GM19468 (cell line): ENCODE measurements around the gene HTRA2.

ENCODE experiments used
- ATAC-seq: cut with Tn5 transposase; IDR thresholded peaks from one replicate; pipeline ENCODE4 v1.9.1; 2021; ENCODE audit warnings: mild to moderate bottlenecking, moderate library complexity, moderate number of reproducible peaks; ENCODE audit not compliant: unreplicated experiment; ENCODE audit errors: extremely low read depth

Gene HTRA2

DNA sequence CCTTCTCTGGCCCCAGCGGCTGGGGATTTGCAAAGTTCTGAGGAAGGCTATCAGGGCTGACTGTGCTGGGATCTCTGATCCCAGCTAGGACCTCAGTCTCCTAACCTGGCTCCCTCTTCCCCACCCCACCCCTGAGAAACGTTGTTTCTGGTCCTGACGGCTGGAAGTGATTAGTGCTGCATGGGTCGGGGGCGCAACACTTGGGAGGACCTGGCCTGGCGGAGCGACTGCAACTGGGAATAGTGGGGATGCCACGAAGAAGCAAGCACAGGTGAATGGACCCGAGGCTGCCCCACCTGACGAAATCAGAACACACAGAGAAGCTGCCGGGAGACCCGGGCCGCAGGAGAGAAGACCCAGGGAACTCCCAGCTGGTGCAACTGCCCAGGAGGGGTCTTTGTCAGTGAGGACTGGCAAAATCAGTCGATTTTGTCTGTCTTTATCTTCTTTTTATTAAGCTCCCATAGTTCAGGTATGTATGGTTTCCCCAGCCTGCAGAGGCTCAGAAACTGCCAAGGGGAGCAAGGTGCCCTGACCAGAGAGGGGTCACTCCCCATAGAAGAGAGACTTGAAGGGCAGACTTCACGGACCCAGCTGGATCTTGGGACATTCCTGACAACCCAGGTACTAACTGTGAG, 29.7 kb upstream of the HTRA2 start:
- no peak for ATAC-seq

- no peak for ATAC-seq
These were observed 29.2 kb upstream of the HTRA2 start for GRCh38 chr2:74500578-74500946.

DNA sequence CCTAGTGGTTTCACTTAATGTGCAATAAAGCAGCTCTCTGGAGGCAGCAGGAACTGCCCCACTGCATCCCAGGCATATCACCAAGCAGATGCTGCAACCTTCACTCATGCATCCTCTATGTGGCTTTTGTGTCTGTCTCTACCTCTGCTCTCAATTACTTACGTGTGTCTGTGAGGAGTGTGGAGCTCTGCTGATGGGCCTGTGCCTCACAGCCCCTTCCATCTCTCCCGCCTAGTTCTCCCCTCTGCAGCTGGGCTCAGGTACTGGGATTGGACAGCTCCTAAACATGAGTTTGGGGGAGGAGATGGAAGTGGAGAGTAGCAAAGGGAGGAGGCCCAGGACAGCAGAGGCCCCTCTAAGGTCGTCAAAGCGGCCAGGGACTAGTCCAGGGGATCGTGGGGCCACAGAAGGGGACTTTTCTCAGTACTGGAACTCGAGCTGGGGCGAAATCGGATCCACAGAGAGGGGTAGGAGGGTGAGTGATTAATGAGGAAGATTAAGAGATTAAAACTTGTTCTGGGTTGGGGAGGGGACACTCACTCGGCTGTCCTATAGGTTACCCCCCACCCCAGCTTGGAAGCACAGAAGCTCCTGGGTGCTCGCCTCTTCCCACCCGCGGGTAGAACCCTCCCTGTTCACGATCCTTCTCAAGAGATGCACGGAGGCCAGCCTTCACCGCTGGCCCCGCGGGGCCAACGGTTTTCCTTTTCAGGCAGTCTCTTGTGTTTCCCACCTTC, 28.2 kb upstream of the HTRA2 start:
- no peak for ATAC-seq

DNA sequence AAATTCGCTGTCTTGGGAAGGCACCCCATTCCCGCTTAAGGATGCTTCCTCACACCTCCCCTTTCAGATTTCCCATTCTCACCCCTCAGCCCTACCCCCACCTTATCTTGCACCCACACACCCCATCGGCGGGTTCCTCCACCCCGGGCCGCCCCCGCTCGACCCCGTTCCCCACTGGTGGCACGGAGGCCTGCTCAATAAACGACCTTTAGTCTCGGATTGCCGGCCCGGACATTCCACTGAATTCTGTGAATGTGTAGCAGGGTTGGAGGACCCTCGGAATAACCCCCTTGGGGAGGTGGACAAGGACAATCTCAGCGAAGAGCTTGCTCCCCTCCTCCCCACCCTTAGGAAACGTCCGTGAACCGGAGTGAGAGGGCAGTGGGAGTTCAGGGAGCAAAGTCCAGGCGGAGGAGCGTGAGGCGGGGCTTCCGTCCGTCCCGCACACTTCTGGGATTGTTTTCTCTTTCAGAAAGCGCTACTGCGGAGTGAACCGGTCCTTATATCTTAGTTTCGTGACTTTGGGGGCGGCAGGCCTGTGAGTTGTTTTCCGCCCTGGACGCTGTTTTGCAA, 27.5 kb upstream of the HTRA2 start:
- ATAC-seq: no peak

- ATAC-seq: peak; percentile 31
These were observed 26.8 kb upstream of the HTRA2 start for GRCh38 chr2:74502720-74503505.

DNA sequence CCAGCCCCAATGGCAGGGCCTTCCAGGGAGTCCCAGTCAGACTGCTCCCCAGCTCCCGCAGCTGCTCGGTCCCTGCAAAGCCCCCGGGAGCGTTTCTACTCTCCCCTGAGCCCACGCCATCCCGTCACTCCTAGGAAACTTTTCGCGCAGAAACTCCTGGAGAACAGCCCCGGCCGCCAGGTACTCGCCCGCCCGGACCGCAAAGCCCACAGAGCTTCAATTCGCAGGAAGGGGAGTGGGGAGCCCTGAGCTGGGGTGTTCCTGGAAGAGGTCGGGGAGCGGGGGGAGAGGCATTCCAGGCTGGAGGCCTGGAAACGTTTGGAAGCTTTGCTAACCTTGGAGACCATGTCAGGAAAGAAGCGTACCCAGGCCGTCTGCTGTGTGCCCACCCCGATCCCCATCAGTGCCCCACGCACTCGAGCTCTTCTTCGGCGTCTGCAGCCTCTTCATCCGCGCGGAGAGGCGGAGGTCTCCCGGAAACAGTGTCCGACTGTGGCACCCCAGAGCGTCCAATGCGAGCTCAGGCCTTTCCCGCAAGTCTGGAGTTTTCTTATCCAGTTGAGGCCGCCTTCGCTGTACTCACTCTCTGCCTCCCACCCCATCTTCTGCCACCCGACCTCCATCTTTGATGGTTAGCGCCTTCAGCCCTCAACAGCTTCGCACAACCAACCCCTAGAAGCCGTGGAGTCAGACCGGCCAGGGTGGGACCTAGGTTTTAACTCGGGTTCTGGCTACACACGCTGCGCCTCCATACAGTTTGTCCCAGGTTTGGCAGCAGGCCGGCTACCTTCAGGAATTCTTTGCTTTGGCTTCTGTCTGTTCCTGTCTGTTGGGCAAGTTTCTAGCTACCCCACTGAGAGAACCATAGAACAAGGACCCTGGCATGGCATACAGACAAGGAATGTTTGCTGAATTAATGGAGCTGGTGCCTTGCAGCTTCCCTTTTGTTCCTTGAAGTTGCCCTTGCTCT, 25.9 kb upstream of the HTRA2 start:
- no peak for ATAC-seq

DNA sequence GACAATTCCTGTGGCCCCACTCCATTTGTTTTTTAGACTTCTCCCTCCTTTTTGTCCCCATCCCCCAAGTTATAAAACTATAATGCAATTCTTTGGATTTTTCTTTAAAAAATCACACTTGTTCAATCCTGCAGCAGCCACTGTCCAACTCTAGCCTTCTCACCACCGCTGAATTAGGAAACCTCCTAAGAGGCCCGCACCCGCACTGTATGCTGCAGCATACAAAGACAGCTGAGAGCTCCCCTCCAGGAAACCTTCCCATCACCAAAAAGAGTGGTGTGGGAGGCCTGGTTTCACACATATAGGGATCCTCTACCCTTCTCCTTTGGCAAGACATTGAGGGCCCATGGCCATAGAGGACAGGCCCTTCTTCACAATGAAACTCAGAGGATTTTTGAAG, 25.1 kb upstream of the HTRA2 start:
- no peak for ATAC-seq

GRCh38 chr2:74505448-74506246, 24.1 kb upstream of the HTRA2 start:
- no peak for ATAC-seq

DNA sequence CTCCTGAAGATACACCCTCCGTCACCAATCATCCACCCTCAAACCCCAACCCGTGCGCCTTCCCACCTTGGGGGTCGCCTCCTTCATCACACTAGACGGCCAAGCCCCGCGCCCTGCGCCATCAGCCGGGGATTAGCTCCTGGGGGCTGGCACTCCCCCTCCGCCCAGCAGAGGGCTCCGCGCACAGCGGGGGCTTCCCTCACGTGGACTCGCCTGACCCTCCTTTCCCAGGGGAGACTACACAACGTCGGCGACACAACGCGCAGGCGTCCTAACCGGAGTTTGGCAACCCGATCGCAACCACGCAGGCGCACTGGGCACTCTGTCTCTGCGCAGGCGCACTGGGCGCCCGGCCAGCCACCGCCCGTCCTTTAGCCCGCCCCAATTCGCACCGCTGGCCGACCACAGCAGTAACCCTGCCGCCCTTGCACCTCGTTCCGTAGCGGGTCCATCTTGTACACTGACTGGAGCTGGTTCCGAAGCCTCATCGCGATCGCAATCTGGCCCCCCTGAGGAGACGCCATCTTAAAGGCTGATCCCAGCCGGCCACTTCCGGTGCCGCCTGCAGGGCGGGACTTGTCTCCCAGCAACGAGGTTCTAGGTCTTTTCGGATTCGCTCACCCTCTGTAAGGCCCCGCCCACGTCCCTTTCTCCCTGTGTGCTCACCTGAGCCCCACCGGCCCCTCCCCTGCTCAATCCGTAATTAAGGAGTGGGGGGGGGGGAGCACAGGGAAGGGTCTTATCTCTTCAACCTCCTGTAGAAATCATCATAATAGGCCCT, 22.4 kb upstream of the HTRA2 start, which contains the start of gene PCGF1:
TSS of gene PCGF1 (minus strand) at position 551 of the 781 bp plus-strand sequence. CDS start at position 524, 27 bp downstream.
- ATAC-seq: peak; percentile 76

DNA sequence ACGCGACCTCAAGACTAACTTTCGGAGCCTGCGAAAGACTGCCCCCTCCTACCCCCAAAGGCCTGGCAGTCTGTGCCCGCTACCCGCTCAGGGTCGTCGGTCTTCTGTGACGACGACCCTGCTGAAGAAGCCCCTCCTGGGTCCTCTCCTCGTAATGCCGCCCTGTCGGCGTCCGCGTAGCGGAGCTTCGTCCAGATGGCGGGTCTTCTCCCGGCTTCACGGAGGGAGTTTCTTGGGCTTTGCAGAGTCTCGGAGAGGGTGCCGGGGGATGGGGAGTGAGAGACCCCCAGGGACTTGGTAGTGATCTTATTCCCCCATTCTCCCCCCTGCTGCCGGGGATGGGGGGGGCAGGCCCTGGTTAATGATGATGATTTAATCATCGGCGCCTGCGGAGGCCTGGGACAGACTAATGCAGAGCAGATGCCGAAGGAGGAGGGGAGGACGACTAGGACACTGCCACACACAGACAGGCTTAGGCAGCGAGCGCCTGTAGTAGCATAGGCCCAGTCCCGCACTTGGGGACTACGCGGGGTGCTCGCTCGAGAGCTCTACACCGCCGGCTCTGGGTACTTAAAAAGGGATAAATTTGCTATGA, 21.7 kb upstream of the HTRA2 start:
- no peak for ATAC-seq

DNA sequence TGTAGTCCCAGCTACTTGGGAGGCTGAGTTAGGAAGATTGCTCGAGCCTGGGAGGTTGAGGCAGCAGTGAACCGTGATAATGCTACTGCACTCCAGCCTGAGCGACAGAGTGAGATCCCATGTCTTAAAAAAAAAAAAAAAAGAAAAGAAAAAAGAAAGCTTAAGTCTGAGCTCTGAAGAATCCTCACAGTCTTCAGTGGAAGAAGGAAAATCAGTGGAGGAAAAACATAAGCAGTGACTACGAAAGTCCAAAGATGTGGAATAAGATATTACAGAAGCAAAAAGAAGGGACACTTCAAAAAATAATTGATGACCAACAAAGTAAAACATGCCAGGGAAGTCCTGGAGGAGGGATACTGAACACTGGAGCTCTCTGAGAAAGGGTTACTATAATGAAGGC, 19.5 kb upstream of the HTRA2 start:
- no peak for ATAC-seq

GRCh38 chr2:74511104-74511989, 18.4 kb upstream of the HTRA2 start:
- no peak for ATAC-seq

DNA sequence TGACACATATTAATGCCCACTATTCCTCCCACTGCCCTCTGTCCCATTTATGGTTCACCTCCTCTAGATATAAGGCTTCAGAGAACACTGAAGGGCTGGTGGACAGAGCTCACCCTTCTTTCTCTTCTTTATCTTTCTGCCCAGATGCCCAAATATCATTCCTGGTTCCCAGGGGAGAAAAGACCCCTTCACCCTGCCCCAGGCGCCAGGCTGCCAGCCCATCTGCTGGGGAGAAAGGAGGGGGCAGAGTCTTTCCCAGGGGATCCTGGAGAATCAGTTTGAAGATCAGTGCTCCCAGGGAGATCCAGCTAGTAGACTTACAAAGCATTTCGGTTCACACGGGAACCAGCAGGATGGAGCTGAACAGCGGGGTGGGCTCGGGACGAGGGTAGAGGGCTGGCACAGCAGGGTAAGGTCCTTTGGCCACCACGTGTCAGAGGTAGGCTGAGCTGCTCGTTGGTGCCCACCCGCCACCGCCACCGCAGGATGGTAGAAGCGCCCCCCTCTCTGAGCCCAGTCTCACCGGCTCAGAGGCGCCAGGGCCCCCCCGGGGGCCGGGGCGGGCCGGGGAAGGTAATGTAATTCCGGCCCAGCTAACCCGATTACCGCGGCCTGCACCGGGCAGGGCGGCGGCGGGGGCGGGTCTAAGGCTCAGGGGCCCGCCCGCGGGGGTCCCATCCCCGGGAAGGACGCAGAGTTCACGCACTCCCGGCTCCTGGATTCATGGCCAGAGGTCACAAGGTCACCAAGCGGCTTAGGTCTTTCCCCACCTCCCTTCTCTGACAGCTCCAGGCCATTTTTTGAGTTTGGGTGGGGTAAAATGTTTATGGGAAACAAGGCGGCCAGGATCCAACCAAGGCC, 16.8 kb upstream of the HTRA2 start:
- ATAC-seq: no peak

DNA sequence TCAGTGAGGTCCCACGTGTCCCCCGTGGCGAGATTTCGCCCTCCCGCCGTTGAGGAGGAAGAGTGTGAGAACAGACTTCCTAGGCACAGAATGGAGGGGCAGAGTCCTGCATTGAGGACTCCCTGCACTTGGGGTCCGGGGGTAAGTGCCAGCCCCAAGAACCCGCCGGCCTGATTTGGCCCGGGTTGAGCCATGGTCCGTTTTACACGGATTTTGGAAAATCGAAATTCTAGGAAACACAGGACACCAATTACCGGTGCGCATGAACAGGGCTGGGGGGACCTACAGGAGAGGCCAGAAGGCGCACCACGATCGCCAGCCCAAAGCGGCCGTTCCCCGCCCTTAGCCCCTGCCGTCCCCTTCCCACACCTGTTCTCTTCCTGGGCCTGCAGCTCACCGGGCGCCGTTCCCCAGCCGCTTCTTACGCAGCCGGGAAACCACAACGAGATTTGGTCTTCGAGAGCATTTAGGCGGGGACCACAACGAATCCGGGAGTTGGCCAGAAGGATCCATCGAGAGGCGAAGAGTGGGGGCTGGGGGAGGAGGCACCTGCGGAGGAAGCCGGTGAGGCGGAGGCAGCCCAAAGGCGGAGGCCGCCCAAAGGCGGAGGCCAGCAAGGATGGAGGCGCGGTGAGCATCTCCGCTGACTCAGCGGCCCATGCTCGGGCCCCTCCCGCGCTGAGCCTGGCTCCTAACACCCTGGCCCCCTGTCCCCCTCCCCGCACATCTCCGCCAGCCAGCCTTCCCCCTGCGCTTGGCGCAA, 15.9 kb upstream of the HTRA2 start:
- ATAC-seq: no peak
